Measurements from ENCODE around the gene UFD1. TPM values are rescaled to one million over a fixed set of nuclear protein-coding genes. Genes with fewer than 3 reads are reported as not detected.

Gene UFD1
- total RNA-seq, 2 experiments from 2014 or later = 68.5 to 77.4 TPM

GRCh38 chr22:19450363-19451175 is 28.4 kb downstream of the UFD1 start:
- POLR2A ChIA-PET = no interaction called here
- no peaks in the 10 kb centered on the region for H3K27me3 Mint-ChIP-seq
- CTCF ChIA-PET = interaction anchor here (0.7 kb wide), 1 partner anchor 18 kb away, joined by 3 read pairs; the partner anchor contains the start of gene MRPL40
- H3K4me1 ChIP-seq (ENCODE audit: insufficient read depth, low read length) = peaks cover 32% of the 10 kb centered on the region
- DNase-seq (no peak), ATAC-seq (ENCODE audit: poor library complexity) (no peak)
- peaks cover 70% of the 10 kb centered on the region for H3K36me3 Mint-ChIP-seq (ENCODE audit: low read depth)
- intact Hi-C loops (cut with DNase I, micrococcal nuclease) = no loop called here
- TF ChIP-seq CTCF (IDR thresholded peaks at IDR 0.05) = no peak
- no peak overlapping the region for H3K27ac ChIP-seq (ENCODE audit: low read depth in 1 of 2, low read length in 2 of 2)
- no peak overlapping the region for H3K4me3 ChIP-seq (ENCODE audit: low read length)
- H3K9me3 ChIP-seq (ENCODE audit: control insufficient read depth in 1 of 2, insufficient read depth in 1 of 2, low read length in 2 of 2) = no peaks in the 10 kb centered on the region
- peaks cover 50% of the 10 kb centered on the region for H3K36me3 ChIP-seq (ENCODE audit: insufficient read depth, low read length)
- H3K27ac Mint-ChIP-seq = peak overlapping the region; percentile 91
- peaks cover 26% of the 10 kb centered on the region for H3K4me1 Mint-ChIP-seq (ENCODE audit: low read depth)
- H3K9me3 Mint-ChIP-seq = no peaks in the 10 kb centered on the region
- H3K4me3 Mint-ChIP-seq = peak overlapping the region; percentile 51
- H3K27me3 ChIP-seq (ENCODE audit: control insufficient read depth in 1 of 2, insufficient read depth in 2 of 2, low read length in 2 of 2) = no peaks in the 10 kb centered on the region

DNA sequence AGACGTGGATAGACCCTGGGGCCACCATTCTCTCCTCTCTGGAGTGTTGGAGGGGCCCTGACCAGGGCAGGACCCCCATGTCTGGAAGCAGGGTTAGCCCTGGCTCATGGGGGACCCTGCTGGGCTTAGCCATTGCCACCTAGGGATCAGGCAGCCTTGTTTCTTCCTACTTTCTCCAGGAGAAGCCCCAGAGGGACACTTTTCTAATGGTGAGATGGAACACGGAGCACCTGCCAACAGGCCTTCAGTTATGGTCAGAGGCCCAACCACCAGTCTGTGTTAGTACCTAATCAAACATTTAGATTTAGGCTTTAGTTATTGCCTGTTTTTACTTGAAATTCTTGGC is 29.6 kb downstream of the UFD1 start:
- no peak for DNase-seq
- H3K9me3 Mint-ChIP-seq = no peaks in the 10 kb centered on the region
- H3K27me3 ChIP-seq (ENCODE audit: control insufficient read depth in 1 of 2, insufficient read depth in 2 of 2, low read length in 2 of 2) = no peaks in the 10 kb centered on the region
- peaks cover 33% of the 10 kb centered on the region for H3K4me1 ChIP-seq (ENCODE audit: insufficient read depth, low read length)
- peak overlapping the region; percentile 91 for H3K27ac Mint-ChIP-seq
- intact Hi-C loops (cut with DNase I, micrococcal nuclease) = loop anchor here (5.0 to 10.0 kb wide), 3 partner anchors 267 to 345 kb away; partner anchors contain the start of gene ESS2 (in 1 of the 2)
- ChIA-PET POLR2A (no interaction called here), CTCF (no interaction called here)
- H3K27ac ChIP-seq (ENCODE audit: low read depth in 1 of 2, low read length in 2 of 2) = no peak overlapping the region
- no peak for TF ChIP-seq CTCF (IDR thresholded peaks at IDR 0.05)
- peaks cover 38% of the 10 kb centered on the region for H3K4me1 Mint-ChIP-seq (ENCODE audit: low read depth)
- no peak overlapping the region for H3K4me3 Mint-ChIP-seq
- no peak for ATAC-seq (ENCODE audit: poor library complexity)
- no peaks in the 10 kb centered on the region for H3K27me3 Mint-ChIP-seq
- peaks cover 43% of the 10 kb centered on the region for H3K36me3 ChIP-seq (ENCODE audit: insufficient read depth, low read length)
- no peaks in the 10 kb centered on the region for H3K9me3 ChIP-seq (ENCODE audit: control insufficient read depth in 1 of 2, insufficient read depth in 1 of 2, low read length in 2 of 2)
- H3K4me3 ChIP-seq (ENCODE audit: low read length) = no peak overlapping the region
- H3K36me3 Mint-ChIP-seq (ENCODE audit: low read depth) = peaks cover 70% of the 10 kb centered on the region

GRCh38 chr22:19448739-19449421 is 30.1 kb downstream of the UFD1 start:
- Mint-ChIP-seq H3K4me3 (peak overlapping the region; percentile 62), H3K36me3 (ENCODE audit: low read depth) (peaks cover 68% of the 10 kb centered on the region), H3K9me3 (no peaks in the 10 kb centered on the region), H3K27me3 (no peaks in the 10 kb centered on the region), H3K4me1 (ENCODE audit: low read depth) (peaks cover 41% of the 10 kb centered on the region), H3K27ac (peak overlapping the region; percentile 91)
- H3K4me3 ChIP-seq (ENCODE audit: low read length) = no peak overlapping the region
- no peak for ATAC-seq (ENCODE audit: poor library complexity)
- no peaks in the 10 kb centered on the region for H3K27me3 ChIP-seq (ENCODE audit: control insufficient read depth in 1 of 2, insufficient read depth in 2 of 2, low read length in 2 of 2)
- H3K4me1 ChIP-seq (ENCODE audit: insufficient read depth, low read length) = peaks cover 35% of the 10 kb centered on the region
- H3K27ac ChIP-seq (ENCODE audit: low read depth in 1 of 2, low read length in 2 of 2) = peak overlapping the region; percentile 82 to 85
- POLR2A ChIA-PET = interaction anchor here (1.2 to 8.2 kb wide), 4 partner anchors 16 to 305 kb away, joined by 3 to 94 read pairs (median 15); partner anchors contain the start of genes CDC45, ESS2, HIRA and MRPL40
- no peaks in the 10 kb centered on the region for H3K9me3 ChIP-seq (ENCODE audit: control insufficient read depth in 1 of 2, insufficient read depth in 1 of 2, low read length in 2 of 2)
- CTCF ChIA-PET = no interaction called here
- peak in 1 of 14 experiments; percentile 18 for DNase-seq
- intact Hi-C loops (cut with DNase I, micrococcal nuclease) = loop anchor here (1.0 to 10.0 kb wide), 4 partner anchors 25 to 344 kb away; partner anchors contain the start of gene ESS2 (in 1 of the 2)
- peaks cover 43% of the 10 kb centered on the region for H3K36me3 ChIP-seq (ENCODE audit: insufficient read depth, low read length)
- TF ChIP-seq CTCF (IDR thresholded peaks at IDR 0.05) = no peak

Data from CD4-positive, alpha-beta T cell (primary cell).